ENCODE data around the gene THSD4. TPM values are rescaled to one million over a fixed set of nuclear protein-coding genes. Genes with fewer than 3 reads are reported as not detected.

Gene THSD4
- total and polyA plus RNA-seq, 2 of the 4 experiments (the other 2 are of a cell fraction) = 25.5 to 31.1 TPM

GRCh38 chr15:71817351-71817750, 702.1 kb downstream of the THSD4 start:
- Histone ChIP-seq H4K5ac (ENCODE audit: low read depth, low read length) (no peak overlapping the region), H3K27me3 (ENCODE audit: control insufficient read depth, insufficient read depth, low read length) (no peaks in the 10 kb centered on the region), H3K23ac (ENCODE audit: low read depth, low read length) (no peak overlapping the region), H2AK9ac (replicated peaks; ENCODE audit: low read depth, low read length, poor library complexity) (no peak overlapping the region), H3K4me1 (ENCODE audit: control insufficient read depth, insufficient read depth, low read length) (no peaks in the 10 kb centered on the region), H3K9me3 (ENCODE audit: control insufficient read depth, insufficient read depth, low read length) (peaks cover 27% of the 10 kb centered on the region), H3K14ac (replicated peaks; ENCODE audit: low read depth, low read length) (no peak overlapping the region), H3K9ac (ENCODE audit: low read depth, low read length) (no peak overlapping the region), H4K20me1 (ENCODE audit: insufficient read depth, low read length) (no peaks in the 10 kb centered on the region), H4K91ac (ENCODE audit: insufficient read depth, low read depth, low read length) (no peak overlapping the region), H2BK5ac (ENCODE audit: low read depth, low read length, poor library complexity, severe bottlenecking) (no peak overlapping the region), H3K9me1 (ENCODE audit: insufficient read depth, low read length) (no peaks in the 10 kb centered on the region), H3K79me1 (ENCODE audit: low read depth in 1 of 2, low read length in 2 of 2) (no peaks in the 10 kb centered on the region), H2AK5ac (ENCODE audit: low read depth, low read length) (no peak overlapping the region), H2BK120ac (ENCODE audit: low read depth, low read length) (no peak overlapping the region), H2BK15ac (ENCODE audit: low read depth, low read length) (no peak overlapping the region), H4K8ac (ENCODE audit: low read depth in 2 of 2, low read length in 2 of 2) (no peak overlapping the region), H3K18ac (ENCODE audit: low read depth, low read length) (no peak overlapping the region), H2AFZ (replicated peaks; ENCODE audit: low read length, poor library complexity) (no peak overlapping the region), H3K4me3 (ENCODE audit: insufficient read depth, low read depth, low read length) (no peak overlapping the region), H3K4me2 (ENCODE audit: low read depth, low read length) (no peak overlapping the region), H3K27ac (ENCODE audit: insufficient read depth, low read length) (no peak overlapping the region), H3K4ac (ENCODE audit: low read depth, low read length) (no peak overlapping the region), H3K36me3 (ENCODE audit: control insufficient read depth, insufficient read depth, low read length) (peaks cover 12% of the 10 kb centered on the region), H2BK20ac (ENCODE audit: low read depth, low read length) (no peak overlapping the region), H3K56ac (ENCODE audit: extremely low read depth, insufficient read depth, low read length) (no peak overlapping the region)
- TF ChIP-seq MAZ (IDR thresholded peaks at IDR 0.05; ENCODE audit: borderline replicate concordance, low read depth, low read length) = no peak
- no peak for TF ChIP-seq CHD1 (IDR thresholded peaks at IDR 0.05; ENCODE audit: low read depth, low read length)
- intact Hi-C loops (cut with micrococcal nuclease) (no loop called here), in situ Hi-C loops (cut with MboI; ENCODE audit: low sequenced_read_pairs) (no loop called here), dilution Hi-C loops (cut with HindIII; ENCODE audit: low sequenced_read_pairs, unreplicated experiment) (no loop called here)
- ATAC-seq (ENCODE audit: low read depth) = no peak
- POLR2A ChIA-PET (ENCODE audit: unreplicated experiment) = no interaction called here
- 93% methylated on average over 6 of the region's 13 CpGs; no CpG with 5 or more reads in 1 of the 2 experiments for WGBS, 2 experiments (ENCODE audit: extremely low coverage in 2 of 2, insufficient read length in 1 of 2)
- DNase-seq = no peak
- CTCF ChIA-PET = interaction anchor here (0.5 kb wide), 1 partner anchor 359 kb away, joined by 3 read pairs; no protein-coding TSS in a partner anchor
- BruUV-seq (replicated peaks) = no TSS peak

Data from IMR-90 (cell line).